AG04449 (cell line): ENCODE data around the gene KNTC1.

Experiments
- CTCF ChIA-PET: fragments of 350-600 bp; formaldehyde crosslinking; extraction: SDS; loops from one replicate; lab custom pipeline; 2021; ENCODE audit warnings: antibody characterized with exemption; lab: Yijun Ruan, JAX
- POLR2A ChIA-PET: fragments of 400-600, 350-600 bp; formaldehyde crosslinking; extraction: SDS; loops from one replicate; lab custom pipeline; 2020; ENCODE audit warnings: antibody characterized with exemption, inconsistent platforms; lab: Yijun Ruan, JAX
- DNase-seq: peaks from one replicate; pipeline ENCODE4 v3.0.0-alpha.2; 2010; ENCODE audit warnings: low read depth, low spot score
- H3K4me3 ChIP-seq: 2 replicates; pipeline ENCODE4 v1.5.1; 2011; ENCODE audit warnings: low read depth, mild to moderate bottlenecking, control low read depth, low read length
- CTCF ChIP-seq: IDR thresholded peaks from one replicate; pipeline ENCODE4 v1.5.1; 2011; ENCODE audit warnings: mild to moderate bottlenecking, moderate library complexity, low read length, control low read depth, inconsistent platforms; ENCODE audit not compliant: insufficient read depth; ENCODE audit errors: missing control alignments

The KNTC1 gene

DNA sequence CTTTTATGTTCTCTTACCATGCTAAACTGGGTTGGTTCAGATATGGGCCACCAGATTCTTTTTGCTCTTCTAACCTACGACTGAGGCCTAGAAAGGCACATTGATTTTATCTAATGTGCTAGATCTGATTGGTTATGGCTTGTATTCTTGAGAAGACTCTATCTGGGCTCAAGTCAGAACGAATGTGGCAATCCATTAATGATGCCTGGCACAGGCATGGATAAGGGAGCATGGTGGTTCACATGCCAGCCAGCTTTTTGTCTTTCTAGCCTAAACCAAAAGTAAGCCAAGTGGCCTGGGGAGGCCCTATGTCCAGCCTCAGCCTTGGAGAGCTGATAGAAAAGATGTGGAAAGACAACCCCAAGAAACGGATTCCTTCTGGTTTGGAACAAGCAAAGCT is 82.7 kb downstream of the KNTC1 start:
- no peak for TF ChIP-seq CTCF
- no peak overlapping the region for H3K4me3 ChIP-seq
- ChIA-PET POLR2A (no interaction called here), CTCF (interaction anchor here (1.2 to 1.7 kb wide), 3 partner anchors 13 to 142 kb away, joined by 3 to 5 read pairs (median 3); no protein-coding TSS in a partner anchor)
- DNase-seq = no peak

GRCh38 chr12:122610207-122610606 is 83.2 kb downstream of the KNTC1 start:
- no peak for TF ChIP-seq CTCF
- H3K4me3 ChIP-seq = no peak overlapping the region
- DNase-seq = no peak
- ChIA-PET POLR2A (no interaction called here), CTCF (interaction anchor here (1.2 to 1.7 kb wide), 4 partner anchors 12 to 184 kb away, joined by 3 to 5 read pairs (median 3); no protein-coding TSS in a partner anchor)

DNA sequence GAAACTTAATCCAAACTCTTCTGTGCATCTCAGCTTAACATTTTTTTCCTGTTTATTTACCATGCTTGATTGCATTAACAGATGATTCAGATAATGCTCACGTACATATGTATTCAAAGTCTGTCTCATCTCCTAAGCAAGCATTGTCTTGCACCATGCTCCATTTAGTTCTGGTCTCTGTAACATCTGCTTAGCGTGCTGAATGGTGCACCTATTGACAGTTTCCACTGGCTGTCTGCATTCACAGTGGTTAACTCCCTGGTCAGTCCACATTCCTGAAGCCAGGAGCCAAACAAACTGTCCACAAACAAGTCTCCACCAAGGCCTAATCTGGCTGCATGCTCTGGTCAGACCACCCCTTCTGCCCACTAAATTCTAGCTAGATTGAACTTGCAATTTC is 83.9 kb downstream of the KNTC1 start:
- ChIA-PET POLR2A (no interaction called here), CTCF (interaction anchor here (1.2 to 1.7 kb wide), 4 partner anchors 12 to 183 kb away, joined by 3 to 5 read pairs (median 3); no protein-coding TSS in a partner anchor)
- no peak for TF ChIP-seq CTCF
- H3K4me3 ChIP-seq = no peak overlapping the region
- DNase-seq = no peak

GRCh38 chr12:122614839-122615238 is 87.8 kb downstream of the KNTC1 start:
- CTCF ChIA-PET = interaction anchor here (0.9 to 1.3 kb wide), 3 partner anchors 9 to 179 kb away, joined by 3 to 10 read pairs (median 3); no protein-coding TSS in a partner anchor
- POLR2A ChIA-PET = no interaction called here
- TF ChIP-seq CTCF = no peak

GRCh38 chr12:122615780-122616179 is 88.7 kb downstream of the KNTC1 start:
- no peak for TF ChIP-seq CTCF
- CTCF ChIA-PET = interaction anchor here (1.1 to 1.3 kb wide), 2 partner anchors 10 to 22 kb away, joined by 3 to 10 read pairs; no protein-coding TSS in a partner anchor
- DNase-seq = no peak
- POLR2A ChIA-PET = no interaction called here
- H3K4me3 ChIP-seq = no peak overlapping the region

More at GRCh38 chr12:122614839-122615238, 87.8 kb downstream of the KNTC1 start:
- peak; percentile 10 for DNase-seq
- H3K4me3 ChIP-seq = no peak overlapping the region

- POLR2A ChIA-PET = no interaction called here
These were observed 108.4 kb downstream of the KNTC1 start for GRCh38 chr12:122635471-122635870.

More at GRCh38 chr12:122635471-122635870, 108.4 kb downstream of the KNTC1 start:
- H3K4me3 ChIP-seq = no peak overlapping the region
- CTCF ChIA-PET = interaction anchor here (6.0 kb wide), 1 partner anchor 119 kb away, joined by 143 read pairs; the partner anchor contains the start of gene DENR
- DNase-seq = no peak
- TF ChIP-seq CTCF = no peak
